ENCODE data around the gene ENO3.

The ENO3 gene

DNA sequence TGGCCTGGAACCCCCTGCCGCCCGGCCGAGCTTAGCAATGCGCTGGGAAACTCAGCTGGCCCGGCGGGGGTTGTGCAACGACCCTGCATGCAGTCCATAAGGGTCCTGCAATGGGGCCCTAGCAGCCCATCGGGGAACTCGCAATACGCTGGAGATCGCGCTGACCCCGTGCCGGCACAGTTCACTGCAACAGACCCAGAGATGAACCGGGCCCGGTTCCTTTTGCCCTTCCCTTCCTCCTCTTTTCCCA is 11.4 kb upstream of the ENO3 start:
- Histone ChIP-seq H3K9me3 (ENCODE audit: control insufficient read depth, insufficient read depth, low read length) (no peaks in the 10 kb centered on the region), H3K4me3 (ENCODE audit: low read length) (peak overlapping the region; percentile 90), H3F3A (ENCODE audit: control insufficient read depth, insufficient read depth) (peaks cover 34% of the 10 kb centered on the region), H3K79me2 (ENCODE audit: control insufficient read depth, low read length) (peaks cover 63% of the 10 kb centered on the region), H3K4me2 (ENCODE audit: low read length) (peak overlapping the region; percentile 94), H3K36me3 (ENCODE audit: control insufficient read depth, low read length) (peaks cover 85% of the 10 kb centered on the region), H4K20me1 (ENCODE audit: control insufficient read depth, insufficient read depth, low read depth, low read length) (no peaks in the 10 kb centered on the region; the same call in 1 of the 2 replicates), H3K4me1 (ENCODE audit: control insufficient read depth, low read length) (peaks cover 51% of the 10 kb centered on the region), H3K27me3 (ENCODE audit: control insufficient read depth, low read length) (no peaks in the 10 kb centered on the region), H3K9me2 (replicated peaks; ENCODE audit: control insufficient read depth, low read length) (no peaks in the 10 kb centered on the region), H3K27ac (ENCODE audit: low read depth, low read length) (peak overlapping the region; percentile 92)
- TF ChIP-seq, protein P1, sequence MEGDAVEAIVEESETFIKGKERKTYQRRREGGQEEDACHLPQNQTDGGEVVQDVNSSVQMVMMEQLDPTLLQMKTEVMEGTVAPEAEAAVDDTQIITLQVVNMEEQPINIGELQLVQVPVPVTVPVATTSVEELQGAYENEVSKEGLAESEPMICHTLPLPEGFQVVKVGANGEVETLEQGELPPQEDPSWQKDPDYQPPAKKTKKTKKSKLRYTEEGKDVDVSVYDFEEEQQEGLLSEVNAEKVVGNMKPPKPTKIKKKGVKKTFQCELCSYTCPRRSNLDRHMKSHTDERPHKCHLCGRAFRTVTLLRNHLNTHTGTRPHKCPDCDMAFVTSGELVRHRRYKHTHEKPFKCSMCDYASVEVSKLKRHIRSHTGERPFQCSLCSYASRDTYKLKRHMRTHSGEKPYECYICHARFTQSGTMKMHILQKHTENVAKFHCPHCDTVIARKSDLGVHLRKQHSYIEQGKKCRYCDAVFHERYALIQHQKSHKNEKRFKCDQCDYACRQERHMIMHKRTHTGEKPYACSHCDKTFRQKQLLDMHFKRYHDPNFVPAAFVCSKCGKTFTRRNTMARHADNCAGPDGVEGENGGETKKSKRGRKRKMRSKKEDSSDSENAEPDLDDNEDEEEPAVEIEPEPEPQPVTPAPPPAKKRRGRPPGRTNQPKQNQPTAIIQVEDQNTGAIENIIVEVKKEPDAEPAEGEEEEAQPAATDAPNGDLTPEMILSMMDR (IDR thresholded peaks at IDR 0.05; ENCODE audit: low read depth, low read length, poor library complexity, severe bottlenecking): no peak
- TF ChIP-seq EZH2phosphoT487 (IDR thresholded peaks at IDR 0.05; ENCODE audit: borderline replicate concordance, low read length): no peak

DNA sequence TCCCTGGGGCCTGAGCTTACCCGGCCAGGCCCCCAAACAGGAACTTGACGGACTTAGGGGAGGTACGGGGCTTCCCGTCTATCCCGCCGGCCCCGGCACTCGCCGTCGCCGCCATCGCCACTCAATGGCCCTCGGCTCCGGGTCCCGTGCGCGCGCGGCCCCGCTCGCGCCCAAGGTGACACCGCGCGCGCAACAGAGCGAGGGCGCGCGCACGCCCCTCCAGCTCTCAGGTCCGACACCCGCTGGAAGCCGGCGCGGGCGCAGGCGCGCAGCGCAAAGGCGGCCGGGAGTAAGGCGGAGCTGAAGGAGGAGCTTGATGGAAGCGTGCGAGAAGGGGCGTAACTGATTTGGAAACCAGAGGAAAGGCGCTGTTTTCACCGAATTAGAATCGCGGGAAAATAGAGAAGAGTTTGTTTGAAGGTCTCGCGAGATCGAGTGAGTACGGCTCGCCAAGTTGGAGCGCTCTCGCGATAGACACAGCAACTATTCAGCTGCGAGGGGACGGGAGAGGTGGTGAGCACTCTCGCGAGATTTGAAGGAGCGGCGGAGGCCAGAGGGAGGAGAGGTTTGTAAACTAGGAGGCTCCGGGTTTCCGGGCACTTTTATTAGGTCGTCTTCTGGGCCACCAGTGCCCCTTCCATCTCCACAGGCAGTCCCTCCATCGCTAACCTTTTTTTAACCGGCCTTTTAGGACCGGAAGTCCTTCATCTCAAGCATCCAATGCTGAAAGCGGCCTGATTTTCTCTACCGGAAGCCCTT is 10.9 kb upstream of the ENO3 start, which contains the start of the genes RNF167 and SLC25A11:
Gene RNF167, plus strand, starts transcription at position 473 of the 759 bp plus-strand sequence. CDS start 642 bp downstream, outside the sequence.
Gene SLC25A11, minus strand, starts transcription at position 251 of the 759 bp plus-strand sequence. Its CDS starts 136 bp downstream, at position 115.
- Histone ChIP-seq H3K27me3 (ENCODE audit: control insufficient read depth, low read length) (no peaks in the 10 kb centered on the region), H3K4me3 (ENCODE audit: low read length) (peak within 1 kb of the TSS; percentile 90), H3K27ac (ENCODE audit: low read depth, low read length) (peak within 1 kb of the TSS; percentile 92), H3K79me2 (ENCODE audit: control insufficient read depth, low read length) (peaks cover 68% of the 10 kb centered on the region), H3K4me1 (ENCODE audit: control insufficient read depth, low read length) (peaks cover 53% of the 10 kb centered on the region), H3F3A (ENCODE audit: control insufficient read depth, insufficient read depth) (peaks cover 39% of the 10 kb centered on the region), H3K36me3 (ENCODE audit: control insufficient read depth, low read length) (peaks cover 90% of the 10 kb centered on the region), H3K9me3 (ENCODE audit: control insufficient read depth, insufficient read depth, low read length) (no peaks in the 10 kb centered on the region), H4K20me1 (ENCODE audit: control insufficient read depth, insufficient read depth, low read depth, low read length) (no peaks in the 10 kb centered on the region; the same call in 1 of the 2 replicates), H3K4me2 (ENCODE audit: low read length) (peak within 1 kb of the TSS; percentile 94), H3K9me2 (replicated peaks; ENCODE audit: control insufficient read depth, low read length) (no peaks in the 10 kb centered on the region)
- TF ChIP-seq, protein P1 (IDR thresholded peaks at IDR 0.05; ENCODE audit: low read depth, low read length, poor library complexity, severe bottlenecking): no peak
- no peak for TF ChIP-seq EZH2phosphoT487 (IDR thresholded peaks at IDR 0.05; ENCODE audit: borderline replicate concordance, low read length)

GRCh38 chr17:4940555-4941318 is 10.2 kb upstream of the ENO3 start:
- Histone ChIP-seq H3K9me2 (replicated peaks; ENCODE audit: control insufficient read depth, low read length) (no peaks in the 10 kb centered on the region), H3K4me2 (ENCODE audit: low read length) (peak overlapping the region; percentile 94), H3K4me1 (ENCODE audit: control insufficient read depth, low read length) (peaks cover 59% of the 10 kb centered on the region), H3K27me3 (ENCODE audit: control insufficient read depth, low read length) (no peaks in the 10 kb centered on the region), H3K4me3 (ENCODE audit: low read length) (peak overlapping the region; percentile 90), H3F3A (ENCODE audit: control insufficient read depth, insufficient read depth) (peaks cover 46% of the 10 kb centered on the region), H3K9me3 (ENCODE audit: control insufficient read depth, insufficient read depth, low read length) (no peaks in the 10 kb centered on the region), H3K36me3 (ENCODE audit: control insufficient read depth, low read length) (peaks cover 93% of the 10 kb centered on the region), H4K20me1 (ENCODE audit: control insufficient read depth, insufficient read depth, low read depth, low read length) (peaks cover 6% of the 10 kb centered on the region; the same call in 1 of the 2 replicates), H3K79me2 (ENCODE audit: control insufficient read depth, low read length) (peaks cover 75% of the 10 kb centered on the region), H3K27ac (ENCODE audit: low read depth, low read length) (peak overlapping the region; percentile 92)
- TF ChIP-seq, protein P1 (IDR thresholded peaks at IDR 0.05; ENCODE audit: low read depth, low read length, poor library complexity, severe bottlenecking): no peak
- TF ChIP-seq EZH2phosphoT487 (IDR thresholded peaks at IDR 0.05; ENCODE audit: borderline replicate concordance, low read length): no peak
